ENCODE results near the gene UBN1. TPM values are rescaled to one million over a fixed set of nuclear protein-coding genes. Genes with fewer than 3 reads are reported as not detected.

UBN1 gene
- total RNA-seq, 1 donor from 2014 or later: 36.9 TPM

GRCh38 chr16:4806280-4806679 lies 41.0 kb upstream of the UBN1 start:
- intact Hi-C loops (cut with micrococcal nuclease): no loop called here
- no peaks in the 10 kb centered on the region for H3K9me3 Mint-ChIP-seq
- peaks cover 5% of the 10 kb centered on the region for H3K4me1 Mint-ChIP-seq
- no peak overlapping the region for H3K27ac Mint-ChIP-seq
- H3K4me3 Mint-ChIP-seq: no peak overlapping the region
- H3K27me3 Mint-ChIP-seq: no peaks in the 10 kb centered on the region
- DNase-seq: no peak
- peaks cover 42% of the 10 kb centered on the region for H3K36me3 Mint-ChIP-seq (ENCODE audit: low read depth)

GRCh38 chr16:4811242-4811641 lies 36.0 kb upstream of the UBN1 start:
- intact Hi-C loops (cut with micrococcal nuclease): no loop called here
- Mint-ChIP-seq H3K4me1 (no peaks in the 10 kb centered on the region), H3K4me3 (no peak overlapping the region), H3K36me3 (ENCODE audit: low read depth) (peaks cover 58% of the 10 kb centered on the region), H3K27ac (no peak overlapping the region), H3K9me3 (no peaks in the 10 kb centered on the region), H3K27me3 (no peaks in the 10 kb centered on the region)
- no peak for DNase-seq

- no peaks in the 10 kb centered on the region for H3K4me1 Mint-ChIP-seq
- peaks cover 59% of the 10 kb centered on the region for H3K36me3 Mint-ChIP-seq (ENCODE audit: low read depth)
- no peak for DNase-seq
- H3K27ac Mint-ChIP-seq: peak overlapping the region; percentile 26
- H3K27me3 Mint-ChIP-seq: no peaks in the 10 kb centered on the region
- intact Hi-C loops (cut with micrococcal nuclease): no loop called here
- H3K9me3 Mint-ChIP-seq: no peaks in the 10 kb centered on the region
- no peak overlapping the region for H3K4me3 Mint-ChIP-seq
These were observed 35.5 kb upstream of the UBN1 start for GRCh38 chr16:4811773-4812172.

- Mint-ChIP-seq H3K4me1 (no peaks in the 10 kb centered on the region), H3K9me3 (no peaks in the 10 kb centered on the region), H3K27ac (no peak overlapping the region), H3K27me3 (no peaks in the 10 kb centered on the region), H3K36me3 (ENCODE audit: low read depth) (peaks cover 58% of the 10 kb centered on the region), H3K4me3 (no peak overlapping the region)
- intact Hi-C loops (cut with micrococcal nuclease): no loop called here
- no peak for DNase-seq
These were observed 33.9 kb upstream of the UBN1 start for GRCh38 chr16:4813251-4814003.

- H3K4me3 Mint-ChIP-seq: no peak overlapping the region
- peaks cover 59% of the 10 kb centered on the region for H3K36me3 Mint-ChIP-seq (ENCODE audit: low read depth)
- intact Hi-C loops (cut with micrococcal nuclease): no loop called here
- H3K4me1 Mint-ChIP-seq: no peaks in the 10 kb centered on the region
- no peaks in the 10 kb centered on the region for H3K9me3 Mint-ChIP-seq
- H3K27ac Mint-ChIP-seq: no peak overlapping the region
- no peak for DNase-seq
- no peaks in the 10 kb centered on the region for H3K27me3 Mint-ChIP-seq
These were observed 33.2 kb upstream of the UBN1 start for GRCh38 chr16:4814046-4814445.

- no peaks in the 10 kb centered on the region for H3K27me3 Mint-ChIP-seq
- H3K9me3 Mint-ChIP-seq: no peaks in the 10 kb centered on the region
- H3K4me3 Mint-ChIP-seq: no peak overlapping the region
- no peaks in the 10 kb centered on the region for H3K4me1 Mint-ChIP-seq
- H3K36me3 Mint-ChIP-seq (ENCODE audit: low read depth): peaks cover 61% of the 10 kb centered on the region
- intact Hi-C loops (cut with micrococcal nuclease): no loop called here
- H3K27ac Mint-ChIP-seq: no peak overlapping the region
- no peak for DNase-seq
These were observed 32.6 kb upstream of the UBN1 start for GRCh38 chr16:4814542-4815173.

- Mint-ChIP-seq H3K4me1 (no peaks in the 10 kb centered on the region), H3K4me3 (no peak overlapping the region), H3K27ac (no peak overlapping the region), H3K9me3 (no peaks in the 10 kb centered on the region), H3K27me3 (no peaks in the 10 kb centered on the region), H3K36me3 (ENCODE audit: low read depth) (peaks cover 59% of the 10 kb centered on the region)
- DNase-seq: no peak
- intact Hi-C loops (cut with micrococcal nuclease): no loop called here
These were observed 26.6 kb upstream of the UBN1 start for GRCh38 chr16:4820652-4821051.

GRCh38 chr16:4825196-4825595 lies 22.1 kb upstream of the UBN1 start:
- Mint-ChIP-seq H3K36me3 (ENCODE audit: low read depth) (peaks cover 57% of the 10 kb centered on the region), H3K9me3 (no peaks in the 10 kb centered on the region), H3K4me1 (no peaks in the 10 kb centered on the region), H3K27me3 (no peaks in the 10 kb centered on the region), H3K4me3 (no peak overlapping the region), H3K27ac (no peak overlapping the region)
- intact Hi-C loops (cut with micrococcal nuclease): no loop called here
- DNase-seq: no peak

GRCh38 chr16:4826526-4826925 lies 20.8 kb upstream of the UBN1 start:
- intact Hi-C loops (cut with micrococcal nuclease): no loop called here
- DNase-seq: no peak
- Mint-ChIP-seq H3K9me3 (no peaks in the 10 kb centered on the region), H3K27me3 (no peaks in the 10 kb centered on the region), H3K36me3 (ENCODE audit: low read depth) (peaks cover 58% of the 10 kb centered on the region), H3K4me1 (no peaks in the 10 kb centered on the region), H3K27ac (no peak overlapping the region), H3K4me3 (no peak overlapping the region)

GRCh38 chr16:4826980-4827379 lies 20.3 kb upstream of the UBN1 start:
- no peak overlapping the region for H3K27ac Mint-ChIP-seq
- no peaks in the 10 kb centered on the region for H3K27me3 Mint-ChIP-seq
- H3K4me3 Mint-ChIP-seq: no peak overlapping the region
- intact Hi-C loops (cut with micrococcal nuclease): no loop called here
- no peaks in the 10 kb centered on the region for H3K4me1 Mint-ChIP-seq
- H3K9me3 Mint-ChIP-seq: no peaks in the 10 kb centered on the region
- H3K36me3 Mint-ChIP-seq (ENCODE audit: low read depth): peaks cover 55% of the 10 kb centered on the region
- DNase-seq: no peak

GRCh38 chr16:4828567-4829321 lies 18.5 kb upstream of the UBN1 start:
- Mint-ChIP-seq H3K4me1 (no peaks in the 10 kb centered on the region), H3K9me3 (no peaks in the 10 kb centered on the region), H3K36me3 (ENCODE audit: low read depth) (peaks cover 60% of the 10 kb centered on the region), H3K27me3 (no peaks in the 10 kb centered on the region), H3K4me3 (no peak overlapping the region), H3K27ac (no peak overlapping the region)
- intact Hi-C loops (cut with micrococcal nuclease): no loop called here
- DNase-seq: no peak

GRCh38 chr16:4830408-4830807 lies 16.9 kb upstream of the UBN1 start:
- intact Hi-C loops (cut with micrococcal nuclease): no loop called here
- peaks cover 47% of the 10 kb centered on the region for H3K36me3 Mint-ChIP-seq (ENCODE audit: low read depth)
- H3K4me3 Mint-ChIP-seq: no peak overlapping the region
- DNase-seq: no peak
- H3K27ac Mint-ChIP-seq: no peak overlapping the region
- H3K27me3 Mint-ChIP-seq: no peaks in the 10 kb centered on the region
- no peaks in the 10 kb centered on the region for H3K9me3 Mint-ChIP-seq
- no peaks in the 10 kb centered on the region for H3K4me1 Mint-ChIP-seq

GRCh38 chr16:4831616-4832015 lies 15.7 kb upstream of the UBN1 start:
- H3K36me3 Mint-ChIP-seq (ENCODE audit: low read depth): peaks cover 53% of the 10 kb centered on the region
- H3K4me1 Mint-ChIP-seq: no peaks in the 10 kb centered on the region
- DNase-seq: no peak
- no peaks in the 10 kb centered on the region for H3K27me3 Mint-ChIP-seq
- H3K9me3 Mint-ChIP-seq: no peaks in the 10 kb centered on the region
- no peak overlapping the region for H3K4me3 Mint-ChIP-seq
- H3K27ac Mint-ChIP-seq: no peak overlapping the region
- intact Hi-C loops (cut with micrococcal nuclease): no loop called here

- Mint-ChIP-seq H3K9me3 (no peaks in the 10 kb centered on the region), H3K4me1 (no peaks in the 10 kb centered on the region), H3K36me3 (ENCODE audit: low read depth) (peaks cover 51% of the 10 kb centered on the region), H3K27me3 (no peaks in the 10 kb centered on the region), H3K27ac (no peak overlapping the region), H3K4me3 (no peak overlapping the region)
- intact Hi-C loops (cut with micrococcal nuclease): no loop called here
- DNase-seq: no peak
These were observed 14.5 kb upstream of the UBN1 start for GRCh38 chr16:4832698-4833343.
